ENCODE results near the gene IP6K3.

Gene IP6K3

GRCh38 chr6:33671744-33672072 lies 75.0 kb downstream of the IP6K3 start:
- DNase-seq (ENCODE audit: low read depth): no peak
